ENCODE data around the gene ENSA.
"Not testable (repeated sequence)": the region's sequence is repeated elsewhere in the genome, so short reads cannot be mapped to it uniquely, and the experiment has no call there.

ENSA gene

GRCh38 chr1:150609732-150610131 lies 19.7 kb downstream of the ENSA start:
- no peak overlapping the region for H3K4me3 ChIP-seq (ENCODE audit: control insufficient read depth, low read depth, low read length)
- TF ChIP-seq, protein P1, sequence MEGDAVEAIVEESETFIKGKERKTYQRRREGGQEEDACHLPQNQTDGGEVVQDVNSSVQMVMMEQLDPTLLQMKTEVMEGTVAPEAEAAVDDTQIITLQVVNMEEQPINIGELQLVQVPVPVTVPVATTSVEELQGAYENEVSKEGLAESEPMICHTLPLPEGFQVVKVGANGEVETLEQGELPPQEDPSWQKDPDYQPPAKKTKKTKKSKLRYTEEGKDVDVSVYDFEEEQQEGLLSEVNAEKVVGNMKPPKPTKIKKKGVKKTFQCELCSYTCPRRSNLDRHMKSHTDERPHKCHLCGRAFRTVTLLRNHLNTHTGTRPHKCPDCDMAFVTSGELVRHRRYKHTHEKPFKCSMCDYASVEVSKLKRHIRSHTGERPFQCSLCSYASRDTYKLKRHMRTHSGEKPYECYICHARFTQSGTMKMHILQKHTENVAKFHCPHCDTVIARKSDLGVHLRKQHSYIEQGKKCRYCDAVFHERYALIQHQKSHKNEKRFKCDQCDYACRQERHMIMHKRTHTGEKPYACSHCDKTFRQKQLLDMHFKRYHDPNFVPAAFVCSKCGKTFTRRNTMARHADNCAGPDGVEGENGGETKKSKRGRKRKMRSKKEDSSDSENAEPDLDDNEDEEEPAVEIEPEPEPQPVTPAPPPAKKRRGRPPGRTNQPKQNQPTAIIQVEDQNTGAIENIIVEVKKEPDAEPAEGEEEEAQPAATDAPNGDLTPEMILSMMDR (conservative IDR thresholded peaks at IDR 0.05; ENCODE audit: control insufficient read depth, insufficient read depth, low read depth, low read length): no peak
- peak; percentile 38 for DNase-seq (ENCODE audit: low read depth)

DNA sequence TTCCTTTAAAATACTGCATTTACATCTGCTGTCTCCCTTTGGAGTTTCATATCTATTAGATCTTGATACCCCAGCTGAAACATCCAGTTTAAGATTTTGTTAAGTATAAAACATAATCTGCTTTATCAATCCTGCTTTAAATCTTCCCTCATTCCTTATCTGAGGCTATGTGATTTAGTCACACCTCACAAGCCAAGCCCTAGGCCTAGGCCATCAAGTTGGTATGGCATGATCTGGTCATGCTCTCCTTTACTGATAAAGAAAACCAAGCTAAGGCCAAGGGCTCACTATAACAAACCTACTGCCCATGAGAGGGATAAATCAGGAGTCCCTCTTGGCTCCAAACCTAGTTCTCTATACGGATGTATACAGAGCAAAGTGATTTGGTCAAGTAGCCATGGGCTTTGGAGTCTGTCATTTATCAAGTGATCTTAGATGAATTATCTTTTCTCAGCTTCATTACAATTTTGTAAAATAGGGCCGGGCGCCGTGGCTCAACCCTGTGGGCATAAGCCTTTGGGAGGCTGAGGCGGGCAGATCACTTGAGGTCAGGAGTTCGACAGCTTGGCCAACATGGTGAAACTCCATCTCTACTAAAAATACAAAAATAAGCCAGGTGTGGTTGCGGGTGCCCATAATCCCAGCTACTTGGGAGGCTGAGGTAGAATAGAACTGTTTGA lies 22.8 kb downstream of the ENSA start:
- DNase-seq (ENCODE audit: low read depth): no peak
- H3K4me3 ChIP-seq (ENCODE audit: control insufficient read depth, low read depth, low read length): no peak overlapping the region
- TF ChIP-seq, protein P1 (conservative IDR thresholded peaks at IDR 0.05; ENCODE audit: control insufficient read depth, insufficient read depth, low read depth, low read length): no peak

DNA sequence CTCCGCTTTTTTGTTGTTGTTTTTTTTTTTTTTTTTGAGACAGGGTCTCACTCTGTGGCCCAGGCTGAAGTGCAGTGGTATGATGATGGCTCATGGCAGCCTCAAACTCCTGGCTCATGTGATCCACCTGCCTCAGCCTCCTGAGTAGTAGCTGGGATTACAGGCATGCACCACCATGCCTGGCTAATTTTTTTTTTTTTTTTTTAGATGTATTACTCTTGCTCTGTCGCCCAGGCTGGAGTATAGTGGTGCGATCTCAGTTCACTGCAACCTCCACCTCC lies 24.0 kb downstream of the ENSA start:
- not testable (repeated sequence) for H3K4me3 ChIP-seq (ENCODE audit: control insufficient read depth, low read depth, low read length); DNase-seq (ENCODE audit: low read depth)

DNA sequence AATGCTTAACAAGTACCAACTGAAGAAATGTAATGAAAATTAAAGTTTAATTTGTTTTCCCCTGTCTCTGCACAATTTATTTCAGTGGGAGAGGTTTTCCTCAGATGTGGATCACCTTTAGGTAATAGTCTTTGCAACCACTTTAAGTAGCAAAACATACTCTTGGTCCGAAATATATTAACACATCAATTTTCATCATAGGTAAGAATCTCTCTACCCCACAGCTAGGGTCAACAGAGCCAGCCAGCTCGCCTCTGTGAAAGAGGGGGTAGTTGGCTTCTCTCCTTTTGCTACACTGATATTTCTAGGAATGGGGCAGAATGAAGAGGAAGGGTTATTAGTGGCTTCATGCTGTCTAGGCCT lies 25.2 kb downstream of the ENSA start:
- DNase-seq (ENCODE audit: low read depth): no peak

DNA sequence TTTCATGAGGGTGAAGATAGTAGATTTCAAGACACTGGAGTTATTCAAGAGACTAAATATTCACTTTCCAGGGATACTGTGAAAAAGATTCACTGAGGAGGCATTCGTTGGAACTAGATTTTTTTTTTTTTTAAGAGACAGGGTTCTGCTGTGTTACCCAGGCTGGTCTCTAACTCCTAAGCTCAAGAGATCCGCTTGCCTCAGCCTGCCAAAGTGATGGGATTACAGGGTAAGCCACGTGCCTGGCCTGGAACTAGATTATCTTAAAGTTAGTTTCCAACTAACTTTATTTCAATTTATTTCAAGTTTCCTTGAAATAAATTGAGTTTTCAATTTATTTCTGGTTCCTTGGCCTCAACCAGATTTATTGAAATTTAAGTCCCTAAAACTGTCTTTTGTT lies 25.7 kb downstream of the ENSA start:
- DNase-seq (ENCODE audit: low read depth): no peak
- H3K4me3 ChIP-seq (ENCODE audit: control insufficient read depth, low read depth, low read length): no peak overlapping the region
- TF ChIP-seq, protein P1 (conservative IDR thresholded peaks at IDR 0.05; ENCODE audit: control insufficient read depth, insufficient read depth, low read depth, low read length): no peak

More for the DNA sequence above, 25.2 kb downstream of the ENSA start:
- TF ChIP-seq, protein P1 (conservative IDR thresholded peaks at IDR 0.05; ENCODE audit: control insufficient read depth, insufficient read depth, low read depth, low read length): no peak
- H3K4me3 ChIP-seq (ENCODE audit: control insufficient read depth, low read depth, low read length): no peak overlapping the region

- not testable (repeated sequence) for DNase-seq (ENCODE audit: low read depth)
Observed at GRCh38 chr1:150602372-150602771, 27.0 kb downstream of the ENSA start.

DNA sequence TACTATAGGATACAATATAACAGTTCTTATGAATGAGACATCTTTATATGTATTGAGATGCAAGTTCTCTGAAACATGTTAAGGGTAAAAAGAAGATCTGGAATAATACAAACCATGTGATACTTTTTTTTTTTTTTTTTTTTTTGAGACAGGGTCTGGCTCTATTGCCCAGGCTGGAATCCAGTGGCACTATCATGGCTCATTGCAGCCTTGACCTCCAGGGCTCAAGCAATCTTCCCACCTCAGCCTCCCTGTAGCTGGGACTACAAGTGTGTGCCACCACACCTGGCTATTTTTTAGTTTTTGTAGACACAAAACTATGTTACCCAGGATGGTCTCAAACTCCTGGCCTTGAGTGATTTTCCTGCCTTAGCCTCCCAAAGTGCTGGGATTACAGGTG lies 27.9 kb downstream of the ENSA start:
- no peak for DNase-seq (ENCODE audit: low read depth)
- TF ChIP-seq, protein P1 (conservative IDR thresholded peaks at IDR 0.05; ENCODE audit: control insufficient read depth, insufficient read depth, low read depth, low read length): no peak
- no peak overlapping the region for H3K4me3 ChIP-seq (ENCODE audit: control insufficient read depth, low read depth, low read length)

More at GRCh38 chr1:150602372-150602771, 27.0 kb downstream of the ENSA start:
- not testable (repeated sequence) for H3K4me3 ChIP-seq (ENCODE audit: control insufficient read depth, low read depth, low read length)

DNA sequence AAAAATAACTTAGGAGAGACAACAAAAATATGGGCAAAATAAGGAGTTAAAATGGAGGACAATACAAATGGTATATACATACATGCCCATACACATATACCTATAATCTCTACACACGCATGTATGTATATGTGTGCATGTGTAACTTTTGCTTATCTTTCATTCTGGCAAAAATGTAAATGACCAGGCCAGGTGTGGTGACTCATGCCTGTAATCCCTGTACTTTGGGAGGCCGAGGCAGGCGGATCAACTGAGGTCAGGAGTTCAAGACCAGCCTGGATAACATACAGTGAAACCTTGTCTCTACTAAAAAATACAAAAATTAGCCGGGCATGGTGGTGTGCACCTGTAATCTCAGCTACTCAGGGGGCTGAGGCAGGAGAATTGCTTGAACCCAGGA lies 31.1 kb downstream of the ENSA start:
- DNase-seq (ENCODE audit: low read depth): not testable (repeated sequence)

More for the DNA sequence above, 31.1 kb downstream of the ENSA start:
- not testable (repeated sequence) for H3K4me3 ChIP-seq (ENCODE audit: control insufficient read depth, low read depth, low read length)

Data from fibroblast of mammary gland (primary cell).